ENCODE data around the gene KLHL26. TPM values are rescaled to one million over a fixed set of nuclear protein-coding genes. Genes with fewer than 3 reads are reported as not detected.
A peak's percentile ranks its signal among the peaks of the same experiment; 100 is the strongest.
"Not testable (repeated sequence)": the region's sequence is repeated elsewhere in the genome, so short reads cannot be mapped to it uniquely, and the experiment has no call there.

KLHL26 gene
- total RNA-seq, 2 experiments from 2014 or later, result 13.7 to 19.0 TPM

DNA sequence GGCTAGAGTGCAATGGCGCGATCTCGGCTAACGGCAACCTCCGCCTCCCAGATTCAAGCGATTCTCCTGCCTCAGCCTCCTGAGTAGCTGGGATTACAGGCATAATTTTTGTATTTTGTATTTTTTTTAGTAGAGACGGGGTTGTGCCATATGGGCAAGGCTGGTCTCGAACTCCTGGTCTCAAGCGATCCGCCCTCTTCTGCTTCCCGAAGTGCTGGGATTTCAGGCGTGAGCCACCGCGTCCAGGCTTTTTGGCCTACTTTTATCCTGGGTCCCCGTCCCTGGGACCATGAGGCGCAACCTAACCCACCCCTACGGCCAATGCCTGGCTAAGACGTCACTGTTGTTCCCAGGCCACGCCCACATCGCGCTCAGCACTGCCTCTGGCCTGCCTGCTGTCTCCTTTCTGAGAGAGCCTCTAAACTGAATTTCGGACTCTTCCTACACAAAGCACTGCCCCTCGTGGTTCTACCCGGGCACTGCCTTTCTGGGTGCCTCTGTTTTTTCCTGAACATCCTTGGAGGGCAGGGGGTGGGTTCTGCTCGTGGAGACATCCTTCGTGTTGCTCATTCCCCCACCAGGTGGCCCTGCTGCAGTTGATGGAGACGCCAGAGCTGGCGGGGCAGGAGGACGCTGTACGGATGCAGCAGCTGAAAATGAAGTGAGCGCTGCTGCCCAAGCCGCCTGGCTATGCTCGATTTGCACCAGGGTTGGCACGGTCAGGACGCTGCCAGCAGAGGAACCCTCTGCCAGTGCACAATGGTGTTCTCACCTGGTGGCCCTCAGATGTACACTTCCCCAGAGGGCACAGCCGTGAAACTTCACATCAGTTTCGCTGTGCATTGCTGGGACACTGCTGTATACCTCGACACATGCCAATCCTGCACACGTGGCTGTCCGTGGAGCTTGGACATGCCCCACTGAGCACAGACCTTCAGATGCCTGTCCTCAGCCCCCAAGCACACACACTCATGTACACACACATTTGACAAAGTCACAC is 46.3 kb upstream of the KLHL26 start:
- Histone ChIP-seq H3K36me3 (ENCODE audit: insufficient read depth, low read length) (peaks cover 8% of the 10 kb centered on the region), H3K4me1 (ENCODE audit: insufficient read depth, low read length) (peaks cover 58% of the 10 kb centered on the region), H3K27me3 (ENCODE audit: control insufficient read depth in 1 of 2, insufficient read depth in 2 of 2, low read length in 2 of 2) (no peaks in the 10 kb centered on the region), H3K9me3 (ENCODE audit: control insufficient read depth in 1 of 2, insufficient read depth in 1 of 2, low read length in 2 of 2) (no peaks in the 10 kb centered on the region), H3K4me3 (ENCODE audit: low read length) (no peak overlapping the region), H3K27ac (ENCODE audit: low read depth in 1 of 2, low read length in 2 of 2) (no peak overlapping the region)
- Mint-ChIP-seq H3K9me3 (no peaks in the 10 kb centered on the region), H3K27me3 (no peaks in the 10 kb centered on the region), H3K4me3 (peak overlapping the region; percentile 74), H3K36me3 (ENCODE audit: low read depth) (peaks cover 8% of the 10 kb centered on the region), H3K4me1 (ENCODE audit: low read depth) (peaks cover 45% of the 10 kb centered on the region), H3K27ac (peak overlapping the region; percentile 95)
- intact Hi-C loops (cut with DNase I, micrococcal nuclease), result loop anchor here in 1 of 2 experiments (5.0 to 10.0 kb wide), 5 partner anchors 92 to 444 kb away; partner anchors contain the start of genes ARMC6, COPE, CRTC1 and DDX49
- peak in 3 of 14 experiments; percentile 42 to 60 (median 43) for DNase-seq
- ChIA-PET CTCF (interaction anchor here (1.3 to 3.7 kb wide), 2 partner anchors 71 to 94 kb away, joined by 5 to 17 read pairs; no protein-coding TSS in a partner anchor), POLR2A (interaction anchor here (2.3 to 5.9 kb wide), 5 partner anchors 18 to 329 kb away, joined by 10 to 120 read pairs (median 21); partner anchors contain the start of genes COPE, DDX49, ELL and FKBP8)
- ATAC-seq (ENCODE audit: poor library complexity), result no peak
- TF ChIP-seq, protein P1, sequence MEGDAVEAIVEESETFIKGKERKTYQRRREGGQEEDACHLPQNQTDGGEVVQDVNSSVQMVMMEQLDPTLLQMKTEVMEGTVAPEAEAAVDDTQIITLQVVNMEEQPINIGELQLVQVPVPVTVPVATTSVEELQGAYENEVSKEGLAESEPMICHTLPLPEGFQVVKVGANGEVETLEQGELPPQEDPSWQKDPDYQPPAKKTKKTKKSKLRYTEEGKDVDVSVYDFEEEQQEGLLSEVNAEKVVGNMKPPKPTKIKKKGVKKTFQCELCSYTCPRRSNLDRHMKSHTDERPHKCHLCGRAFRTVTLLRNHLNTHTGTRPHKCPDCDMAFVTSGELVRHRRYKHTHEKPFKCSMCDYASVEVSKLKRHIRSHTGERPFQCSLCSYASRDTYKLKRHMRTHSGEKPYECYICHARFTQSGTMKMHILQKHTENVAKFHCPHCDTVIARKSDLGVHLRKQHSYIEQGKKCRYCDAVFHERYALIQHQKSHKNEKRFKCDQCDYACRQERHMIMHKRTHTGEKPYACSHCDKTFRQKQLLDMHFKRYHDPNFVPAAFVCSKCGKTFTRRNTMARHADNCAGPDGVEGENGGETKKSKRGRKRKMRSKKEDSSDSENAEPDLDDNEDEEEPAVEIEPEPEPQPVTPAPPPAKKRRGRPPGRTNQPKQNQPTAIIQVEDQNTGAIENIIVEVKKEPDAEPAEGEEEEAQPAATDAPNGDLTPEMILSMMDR (IDR thresholded peaks at IDR 0.05), result no peak

DNA sequence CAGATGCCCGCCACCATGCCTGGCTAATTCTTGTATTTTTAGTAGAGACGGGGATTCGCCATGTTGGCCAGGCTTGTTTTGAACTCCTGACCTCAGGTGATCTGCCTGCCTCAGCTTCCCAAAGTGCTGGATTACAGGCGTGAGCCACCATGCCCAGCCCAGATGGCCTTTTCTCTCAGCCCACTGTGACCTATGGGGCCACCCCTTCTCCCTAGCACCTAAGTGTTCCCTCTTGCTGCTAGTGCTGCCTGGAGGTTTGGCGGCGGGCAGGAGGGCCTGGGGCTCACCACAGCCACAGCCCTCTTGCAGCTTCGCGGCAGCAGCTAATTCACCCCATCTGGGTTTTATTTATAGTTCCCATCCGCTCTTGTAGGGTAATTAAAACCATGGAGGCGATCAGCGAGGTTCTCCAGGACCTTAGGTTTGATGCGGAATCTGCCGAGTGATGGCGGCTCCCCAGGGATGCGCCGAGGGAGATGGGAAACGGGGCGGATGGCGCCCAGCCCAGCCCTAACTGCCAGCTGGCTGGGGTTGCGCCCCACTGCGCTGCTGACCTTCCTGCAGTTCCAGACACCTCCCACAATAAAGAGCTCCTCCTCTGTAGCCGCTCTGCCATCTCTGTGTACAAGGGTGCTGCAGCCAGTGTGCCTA is 45.0 kb upstream of the KLHL26 start:
- ChIA-PET POLR2A (no interaction called here), CTCF (no interaction called here)
- no peak overlapping the region for H3K27ac ChIP-seq (ENCODE audit: low read depth in 1 of 2, low read length in 2 of 2)
- intact Hi-C loops (cut with DNase I, micrococcal nuclease), result loop anchor here in 1 of 2 experiments (5.0 to 10.0 kb wide), 5 partner anchors 90 to 443 kb away; partner anchors contain the start of genes ARMC6, COPE, CRTC1 and DDX49
- peaks cover 8% of the 10 kb centered on the region for H3K36me3 Mint-ChIP-seq (ENCODE audit: low read depth)
- TF ChIP-seq, protein P1 (IDR thresholded peaks at IDR 0.05), result no peak
- no peaks in the 10 kb centered on the region for H3K27me3 Mint-ChIP-seq
- no peaks in the 10 kb centered on the region for H3K9me3 Mint-ChIP-seq
- peak overlapping the region; percentile 63 for H3K4me3 Mint-ChIP-seq
- H3K4me1 Mint-ChIP-seq (ENCODE audit: low read depth), result peaks cover 36% of the 10 kb centered on the region
- H3K4me3 ChIP-seq (ENCODE audit: low read length), result no peak overlapping the region
- peaks cover 56% of the 10 kb centered on the region for H3K4me1 ChIP-seq (ENCODE audit: insufficient read depth, low read length)
- ATAC-seq (ENCODE audit: poor library complexity), result no peak
- peaks cover 8% of the 10 kb centered on the region for H3K36me3 ChIP-seq (ENCODE audit: insufficient read depth, low read length)
- no peak for DNase-seq
- peak overlapping the region; percentile 30 for H3K27ac Mint-ChIP-seq
- H3K9me3 ChIP-seq (ENCODE audit: control insufficient read depth in 1 of 2, insufficient read depth in 1 of 2, low read length in 2 of 2), result no peaks in the 10 kb centered on the region
- H3K27me3 ChIP-seq (ENCODE audit: control insufficient read depth in 1 of 2, insufficient read depth in 2 of 2, low read length in 2 of 2), result no peaks in the 10 kb centered on the region

DNA sequence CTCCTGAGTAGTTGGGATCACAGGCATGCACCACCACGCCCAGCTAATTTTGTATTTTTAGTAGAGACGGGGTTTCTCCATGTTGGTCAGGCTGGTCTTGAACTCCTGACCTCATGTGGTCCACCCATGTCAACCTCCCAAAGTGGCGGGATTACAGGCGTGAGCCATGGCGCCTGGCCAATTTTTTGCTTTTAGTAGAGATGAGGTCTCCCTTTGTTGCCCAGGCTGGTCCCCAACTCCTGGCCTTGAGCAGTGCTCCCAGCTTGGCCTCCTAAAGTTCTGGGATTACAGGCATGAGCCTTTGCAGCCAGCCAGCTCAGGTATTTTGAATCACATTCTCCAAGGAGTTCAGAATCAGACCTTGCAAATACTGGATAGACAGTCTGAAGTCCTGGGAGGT is 44.1 kb upstream of the KLHL26 start:
- not testable (repeated sequence) for H3K4me3 Mint-ChIP-seq; H3K36me3 Mint-ChIP-seq (ENCODE audit: low read depth); H3K9me3 ChIP-seq (ENCODE audit: control insufficient read depth in 1 of 2, insufficient read depth in 1 of 2, low read length in 2 of 2); DNase-seq; ATAC-seq (ENCODE audit: poor library complexity); H3K4me3 ChIP-seq (ENCODE audit: low read length); H3K27ac ChIP-seq (ENCODE audit: low read depth in 1 of 2, low read length in 2 of 2); H3K9me3 Mint-ChIP-seq; H3K27me3 Mint-ChIP-seq; H3K27ac Mint-ChIP-seq; H3K27me3 ChIP-seq (ENCODE audit: control insufficient read depth in 1 of 2, insufficient read depth in 2 of 2, low read length in 2 of 2); H3K36me3 ChIP-seq (ENCODE audit: insufficient read depth, low read length)
- ChIA-PET POLR2A (interaction anchor here (0.9 to 2.1 kb wide), 4 partner anchors 21 to 254 kb away, joined by 3 to 8 read pairs (median 4); partner anchors contain the start of gene UBA52), CTCF (interaction anchor here (1.8 to 2.0 kb wide), 2 partner anchors 72 to 142 kb away, joined by 7 to 11 read pairs; no protein-coding TSS in a partner anchor)
- intact Hi-C loops (cut with DNase I, micrococcal nuclease), result loop anchor here in 1 of 2 experiments (5.0 to 10.0 kb wide), 5 partner anchors 90 to 442 kb away; partner anchors contain the start of genes ARMC6, COPE, CRTC1 and DDX49
- H3K4me1 Mint-ChIP-seq (ENCODE audit: low read depth), result peaks cover 34% of the 10 kb centered on the region
- peaks cover 51% of the 10 kb centered on the region for H3K4me1 ChIP-seq (ENCODE audit: insufficient read depth, low read length)
